PC-3 (cell line): Measurements from ENCODE around the gene FRMD4B. TPM values are rescaled to one million over a fixed set of nuclear protein-coding genes. Genes with fewer than 3 reads are reported as not detected.
A peak's percentile ranks its signal among the peaks of the same experiment; 100 is the strongest.

ENCODE experiments used
- ATAC-seq: fragments of 200-7000 bp; cut with Tn5 transposase; 2 replicates; pipeline ENCODE4 v1.9.1; 2020; ENCODE audit warnings: mild to moderate bottlenecking, moderate library complexity
- BruUV-seq: library from RNA; stranded (reverse); fragments of 400-500 nt; replicated peaks from 2 replicates; lab custom pipeline; 2021; lab: Mats Ljungman, UMichigan
- CTCF ChIA-PET: fragments of 300-600 bp; sonication (Branson Sonifier 250); formaldehyde crosslinking; loops from one replicate; lab custom pipeline; 2022; ENCODE audit warnings: antibody characterized with exemption; lab: Charles Lee
- POLR2A ChIA-PET: fragments of 300-600 bp; sonication (Branson Sonifier 250); formaldehyde crosslinking; loops from one replicate; lab custom pipeline; 2022; ENCODE audit warnings: antibody characterized with exemption; ENCODE audit not compliant: unreplicated experiment; lab: Charles Lee
- DNase-seq: peaks from one replicate; pipeline ENCODE4 v3.0.0-alpha.2; 2015
- H2AFZ ChIP-seq: fragments of 300-600 bp; sonication (generic); 2 replicates; pipeline ENCODE4 v1.6.0; 2016; ENCODE audit warnings: antibody characterized with exemption, low read length
- H3F3A ChIP-seq: fragments of 300-600 bp; sonication (generic); one replicate; pipeline ENCODE4 v1.6.0; 2017; ENCODE audit warnings: antibody characterized with exemption, low read length, control low read depth, mild to moderate bottlenecking; ENCODE audit not compliant: unreplicated experiment
- H3K27ac ChIP-seq: fragments of 300-600 bp; sonication (generic); 2 replicates; pipeline ENCODE4 v1.5.1; 2016; ENCODE audit warnings: mild to moderate bottlenecking, low read length
- H3K27me3 ChIP-seq: fragments of 300-600 bp; sonication (generic); 2 replicates; pipeline ENCODE4 v1.6.1; 2016; ENCODE audit warnings: low read length, mixed read lengths
- H3K36me3 ChIP-seq: fragments of 300-600 bp; sonication (generic); 2 replicates; pipeline ENCODE4 v1.6.1; 2016; ENCODE audit warnings: low read depth, mixed run types, low read length, mixed read lengths
- H3K4me1 ChIP-seq: fragments of 300-600 bp; sonication (generic); 2 replicates; pipeline ENCODE4 v1.5.1; 2016; ENCODE audit warnings: low read length; ENCODE audit not compliant: insufficient read depth
- H3K4me2 ChIP-seq: fragments of 300-600 bp; sonication (generic); 2 replicates; pipeline ENCODE4 v1.6.0; 2016; ENCODE audit warnings: low read length
- H3K4me3 ChIP-seq: fragments of 300-600 bp; sonication (generic); 2 replicates; pipeline ENCODE4 v1.5.1; 2016; ENCODE audit warnings: mild to moderate bottlenecking, low read length, mixed read lengths
- H3K79me2 ChIP-seq: fragments of 300-600 bp; sonication (generic); 2 replicates; pipeline ENCODE4 v1.6.1; 2017; ENCODE audit warnings: low read length, mixed read lengths
- H3K9ac ChIP-seq: fragments of 300-600 bp; sonication (generic); 2 replicates; pipeline ENCODE4 v1.6.0; 2016; ENCODE audit warnings: mild to moderate bottlenecking, low read length
- H3K9me2 ChIP-seq: fragments of 300-600 bp; sonication (generic); replicated peaks from 2 replicates; pipeline ENCODE4 v1.6.1; 2016; ENCODE audit warnings: mixed run types, low read length, mixed read lengths
- H3K9me3 ChIP-seq: fragments of 300-600 bp; sonication (generic); 2 replicates; pipeline ENCODE4 v1.6.1; 2016; ENCODE audit warnings: low read length, mixed read lengths
- H4K20me1 ChIP-seq: fragments of 300-600 bp; sonication (generic); 2 replicates; pipeline ENCODE4 v1.6.1; 2016; ENCODE audit warnings: low read length, mixed read lengths
- CTCF ChIP-seq: fragments of 300-600 bp; sonication (generic); conservative IDR thresholded peaks from 2 replicates; pipeline ENCODE4 v1.5.1; 2017; ENCODE audit warnings: antibody characterized with exemption, low read depth, mild to moderate bottlenecking, low read length
- EZH2 ChIP-seq: fragments of 300-600 bp; sonication (generic); IDR thresholded peaks from one replicate; pipeline ENCODE4 v1.6.1; 2017; ENCODE audit warnings: antibody characterized with exemption, mild to moderate bottlenecking, low read length; ENCODE audit not compliant: unreplicated experiment
- EZH2phosphoT487 ChIP-seq: fragments of 300-600 bp; sonication (generic); IDR thresholded peaks from 2 replicates; pipeline ENCODE4 v1.6.1; 2018; ENCODE audit warnings: mild to moderate bottlenecking, antibody characterized with exemption, low read length, borderline replicate concordance
- intact Hi-C: fragments of 100-400 bp; cut with micrococcal nuclease; formaldehyde crosslinking; loops from 2 replicates; pipeline ENCODE4 v1.9.0; 2023
- total RNA-seq: library from RNA; depleted of rRNA; stranded (reverse); fragments of >200 nt; gene quantifications from 2 replicates; pipeline ENCODE4 v1.2.3, GENCODE V29; 2014

The FRMD4B gene
- total RNA-seq, 1 experiment from 2014 or later: 5.7 TPM

- ChIA-PET POLR2A (no interaction called here), CTCF (no interaction called here)
- TF ChIP-seq CTCF: no peak
- TF ChIP-seq EZH2: no peak
- no peak for TF ChIP-seq EZH2phosphoT487
Observed at GRCh38 chr3:69197922-69198530, 187.9 kb downstream of the FRMD4B start.

GRCh38 chr3:69197455-69197854, 188.4 kb downstream of the FRMD4B start:
- CTCF ChIA-PET: no interaction called here
- peaks cover 6% of the 10 kb centered on the region; the same call in 1 of the 2 replicates for H3K79me2 ChIP-seq
- no peak overlapping the region for H3K4me3 ChIP-seq
- H3K36me3 ChIP-seq: no peaks in the 10 kb centered on the region
- peaks cover 12% of the 10 kb centered on the region for H3K4me1 ChIP-seq
- H3K27me3 ChIP-seq: no peaks in the 10 kb centered on the region
- no peaks in the 10 kb centered on the region for H3F3A ChIP-seq
- ATAC-seq (no peak), DNase-seq (no peak)
- no TSS peak for BruUV-seq
- no peak for TF ChIP-seq EZH2
- TF ChIP-seq CTCF: no peak
- TF ChIP-seq EZH2phosphoT487: no peak
- H2AFZ ChIP-seq: no peak overlapping the region
- no peaks in the 10 kb centered on the region for H3K9me3 ChIP-seq
- no peak overlapping the region for H3K4me2 ChIP-seq
- intact Hi-C loops: no loop called here
- H4K20me1 ChIP-seq: no peaks in the 10 kb centered on the region
- H3K9ac ChIP-seq: no peak overlapping the region
- POLR2A ChIA-PET: no interaction called here
- H3K9me2 ChIP-seq: no peaks in the 10 kb centered on the region
- H3K27ac ChIP-seq: no peak overlapping the region

More at GRCh38 chr3:69197922-69198530, 187.9 kb downstream of the FRMD4B start:
- peak overlapping the region; percentile 89; the same call in 1 of the 2 replicates for H3K4me3 ChIP-seq
- no peak overlapping the region for H3K9ac ChIP-seq
- H3K36me3 ChIP-seq: no peaks in the 10 kb centered on the region
- intact Hi-C loops: no loop called here
- peaks cover 6% of the 10 kb centered on the region; the same call in 1 of the 2 replicates for H3K79me2 ChIP-seq
- H3K27ac ChIP-seq: no peak overlapping the region
- H3K4me1 ChIP-seq: peaks cover 12% of the 10 kb centered on the region
- no peaks in the 10 kb centered on the region for H4K20me1 ChIP-seq
- H3K27me3 ChIP-seq: no peaks in the 10 kb centered on the region
- no peaks in the 10 kb centered on the region for H3F3A ChIP-seq
- H3K9me3 ChIP-seq: no peaks in the 10 kb centered on the region
- no peak overlapping the region for H2AFZ ChIP-seq
- H3K9me2 ChIP-seq: no peaks in the 10 kb centered on the region
- H3K4me2 ChIP-seq: peak overlapping the region; percentile 92
- DNase-seq: no peak
- BruUV-seq: no TSS peak
- no peak for ATAC-seq

GRCh38 chr3:69196876-69197275, 189.0 kb downstream of the FRMD4B start:
- ATAC-seq (no peak), DNase-seq (no peak)
- TF ChIP-seq CTCF: no peak
- no peak for TF ChIP-seq EZH2phosphoT487
- CTCF ChIA-PET: no interaction called here
- no peak overlapping the region for H3K9ac ChIP-seq
- H3K79me2 ChIP-seq: peaks cover 6% of the 10 kb centered on the region; the same call in 1 of the 2 replicates
- no TSS peak for BruUV-seq
- intact Hi-C loops: no loop called here
- H3K36me3 ChIP-seq: no peaks in the 10 kb centered on the region
- no peaks in the 10 kb centered on the region for H3K9me3 ChIP-seq
- no peak overlapping the region for H2AFZ ChIP-seq
- no peak overlapping the region for H3K4me2 ChIP-seq
- no peaks in the 10 kb centered on the region for H3F3A ChIP-seq
- no peaks in the 10 kb centered on the region for H3K9me2 ChIP-seq
- no peak overlapping the region for H3K4me3 ChIP-seq
- POLR2A ChIA-PET: no interaction called here
- H3K4me1 ChIP-seq: peaks cover 10% of the 10 kb centered on the region
- no peaks in the 10 kb centered on the region for H4K20me1 ChIP-seq
- no peaks in the 10 kb centered on the region for H3K27me3 ChIP-seq
- no peak overlapping the region for H3K27ac ChIP-seq
